GM12864 (cell line): Measurements from ENCODE around the gene FAM124A.

Source experiments
- DNase-seq: peaks from one replicate; pipeline ENCODE4 v3.0.0-alpha.2; 2011; ENCODE audit warnings: low read depth
- H3K4me3 ChIP-seq: 2 replicates; pipeline ENCODE4 v1.5.1; 2011; ENCODE audit warnings: mild to moderate bottlenecking, low read depth, low read length, control low read depth
- TF ChIP-seq, protein P1 (sequence below): IDR thresholded peaks from 2 replicates; pipeline ENCODE4 v1.5.1; 2011; ENCODE audit warnings: low read depth, mild to moderate bottlenecking, moderate library complexity, low read length, control low read depth, inconsistent platforms; ENCODE audit errors: missing control alignments

Gene FAM124A

DNA sequence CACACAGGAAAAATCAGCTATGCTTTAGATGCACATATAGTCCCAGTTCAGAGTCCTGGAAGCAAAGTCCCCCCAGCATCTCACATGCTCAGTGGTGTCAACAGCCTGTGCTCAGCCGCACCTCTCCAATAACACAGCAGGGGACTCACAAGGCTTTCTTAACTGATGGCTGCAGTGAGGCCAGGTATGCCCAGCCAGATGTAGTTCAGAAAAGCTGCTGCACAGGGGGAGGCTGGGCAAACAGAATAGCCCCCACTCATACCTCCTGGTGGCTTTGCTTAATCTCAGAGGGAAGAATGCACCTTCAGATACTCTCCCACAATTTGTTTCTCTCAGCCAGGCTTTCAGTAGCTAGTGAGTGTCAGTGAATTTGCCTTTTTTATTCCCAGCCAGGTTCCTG is 33.4 kb downstream of the FAM124A start:
- TF ChIP-seq, protein P1, sequence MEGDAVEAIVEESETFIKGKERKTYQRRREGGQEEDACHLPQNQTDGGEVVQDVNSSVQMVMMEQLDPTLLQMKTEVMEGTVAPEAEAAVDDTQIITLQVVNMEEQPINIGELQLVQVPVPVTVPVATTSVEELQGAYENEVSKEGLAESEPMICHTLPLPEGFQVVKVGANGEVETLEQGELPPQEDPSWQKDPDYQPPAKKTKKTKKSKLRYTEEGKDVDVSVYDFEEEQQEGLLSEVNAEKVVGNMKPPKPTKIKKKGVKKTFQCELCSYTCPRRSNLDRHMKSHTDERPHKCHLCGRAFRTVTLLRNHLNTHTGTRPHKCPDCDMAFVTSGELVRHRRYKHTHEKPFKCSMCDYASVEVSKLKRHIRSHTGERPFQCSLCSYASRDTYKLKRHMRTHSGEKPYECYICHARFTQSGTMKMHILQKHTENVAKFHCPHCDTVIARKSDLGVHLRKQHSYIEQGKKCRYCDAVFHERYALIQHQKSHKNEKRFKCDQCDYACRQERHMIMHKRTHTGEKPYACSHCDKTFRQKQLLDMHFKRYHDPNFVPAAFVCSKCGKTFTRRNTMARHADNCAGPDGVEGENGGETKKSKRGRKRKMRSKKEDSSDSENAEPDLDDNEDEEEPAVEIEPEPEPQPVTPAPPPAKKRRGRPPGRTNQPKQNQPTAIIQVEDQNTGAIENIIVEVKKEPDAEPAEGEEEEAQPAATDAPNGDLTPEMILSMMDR, result no peak

DNA sequence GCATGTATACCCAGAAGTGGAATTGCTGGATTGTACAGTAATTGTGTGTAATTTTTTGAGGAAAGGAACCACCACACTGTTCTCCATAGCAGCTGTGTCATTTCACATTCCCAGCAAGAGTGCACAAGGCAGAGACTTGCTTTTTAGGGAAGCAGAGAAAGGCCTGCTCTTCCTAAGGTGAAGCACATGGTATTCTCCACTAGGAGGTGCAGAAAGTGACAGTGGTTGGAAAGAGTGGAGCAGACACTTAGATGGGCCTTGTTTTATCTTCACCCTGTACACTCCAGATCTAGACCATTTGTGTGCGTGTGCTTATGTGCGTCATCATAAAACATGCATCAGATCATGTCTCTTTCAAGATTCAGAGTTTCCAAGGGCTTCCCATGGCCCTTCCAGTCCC is 35.0 kb downstream of the FAM124A start:
- TF ChIP-seq, protein P1, result peak; percentile 18
- DNase-seq, result no peak
- no peak overlapping the region for H3K4me3 ChIP-seq

More for the DNA sequence above, 33.4 kb downstream of the FAM124A start:
- DNase-seq, result no peak
- no peak overlapping the region for H3K4me3 ChIP-seq

DNA sequence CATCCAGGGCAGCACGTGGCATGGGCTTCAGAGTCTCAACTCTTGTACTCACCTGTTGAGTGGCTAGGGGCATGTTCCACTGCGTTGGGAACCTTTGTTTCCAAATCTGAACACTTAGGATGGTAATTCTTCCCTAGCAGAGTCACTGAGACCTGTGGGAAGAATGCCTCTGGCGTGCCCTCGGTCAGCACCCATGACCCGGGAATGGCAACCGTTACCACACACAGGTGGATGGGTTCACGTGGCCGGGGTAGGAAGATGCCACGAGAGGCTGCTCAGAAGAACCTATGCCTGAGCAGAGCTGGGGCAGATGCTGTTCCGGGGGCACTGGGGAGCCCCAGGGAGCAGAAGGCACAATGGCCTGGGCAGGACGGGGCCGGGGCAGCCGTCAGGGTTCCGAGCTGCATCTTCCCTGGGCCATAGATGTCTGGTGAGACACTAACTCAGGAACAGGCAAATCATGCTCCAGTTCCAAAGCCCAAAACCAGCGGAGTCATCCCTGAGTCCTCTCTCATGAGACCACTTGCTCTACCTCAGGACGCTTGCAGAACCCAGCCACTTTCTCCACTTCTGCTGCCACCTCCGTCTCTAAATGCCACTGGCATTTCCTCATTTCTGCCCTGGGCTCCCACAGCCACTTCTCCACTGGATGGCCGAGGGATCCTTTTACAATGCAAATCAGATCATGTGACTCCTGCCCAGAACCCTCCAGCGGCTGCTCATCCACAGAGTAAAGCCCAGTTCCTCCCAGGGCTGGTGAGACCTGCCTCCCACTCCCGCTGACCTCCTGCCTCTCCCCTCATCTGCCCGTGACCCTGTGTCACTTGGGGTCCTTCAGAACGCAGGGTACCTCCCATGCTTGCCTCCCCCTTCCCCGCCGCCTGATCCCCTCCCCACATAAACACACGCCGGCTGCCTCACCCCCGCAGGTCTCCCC is 36.7 kb downstream of the FAM124A start:
- no peak overlapping the region for H3K4me3 ChIP-seq
- TF ChIP-seq, protein P1, result no peak
- no peak for DNase-seq

DNA sequence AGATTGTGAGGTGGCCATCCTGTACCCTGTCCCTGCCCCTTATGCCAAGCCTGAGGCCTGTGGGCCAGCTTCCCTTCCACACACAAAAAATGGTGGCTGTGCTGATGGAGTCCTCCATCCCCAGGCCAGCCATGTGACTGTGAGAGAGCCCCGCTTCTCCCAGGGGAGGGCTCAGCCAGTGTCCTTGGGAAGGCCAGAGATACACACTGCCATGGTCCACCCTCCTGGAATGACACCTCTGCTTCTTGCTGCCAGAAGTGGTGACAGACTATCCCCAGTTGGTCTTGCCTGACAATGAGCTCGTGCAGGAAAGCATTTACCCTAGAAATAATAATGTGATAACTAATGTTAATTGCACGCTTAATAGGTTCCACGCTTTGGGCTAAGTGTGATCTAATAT is 38.0 kb downstream of the FAM124A start:
- no peak overlapping the region for H3K4me3 ChIP-seq
- DNase-seq, result no peak
- TF ChIP-seq, protein P1, result no peak

DNA sequence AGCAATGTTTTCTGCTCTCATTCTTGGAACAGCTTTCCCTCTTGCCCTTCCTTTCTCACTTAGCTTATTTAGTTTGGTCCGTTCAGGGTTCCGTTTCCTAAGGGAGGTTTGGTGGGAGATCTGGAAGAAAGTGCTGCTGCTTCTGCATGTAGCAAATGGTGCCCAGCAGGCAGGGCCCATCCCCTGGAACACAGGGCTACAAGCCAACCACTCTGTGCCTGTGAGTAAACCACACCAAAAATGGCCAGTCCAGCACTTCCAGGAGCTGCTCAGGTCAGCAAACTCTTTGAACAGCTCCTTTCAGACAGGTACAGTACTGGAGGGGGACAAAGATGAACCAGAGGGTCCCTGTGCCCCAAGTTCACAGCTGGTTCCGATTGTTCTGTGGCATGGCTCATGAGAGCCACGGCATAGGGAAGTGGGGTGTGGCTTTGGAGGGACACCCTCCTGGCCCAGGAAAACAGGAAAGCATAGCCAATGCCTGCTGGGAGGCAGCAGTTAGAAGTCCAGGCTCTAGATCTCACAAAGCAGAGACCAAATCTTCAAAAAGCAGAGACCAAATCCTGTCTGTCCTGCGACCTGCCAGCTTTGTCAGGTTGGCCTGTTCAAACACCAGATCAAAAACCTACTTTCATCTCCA is 39.5 kb downstream of the FAM124A start:
- no peak overlapping the region for H3K4me3 ChIP-seq
- DNase-seq, result no peak
- TF ChIP-seq, protein P1, result no peak

DNA sequence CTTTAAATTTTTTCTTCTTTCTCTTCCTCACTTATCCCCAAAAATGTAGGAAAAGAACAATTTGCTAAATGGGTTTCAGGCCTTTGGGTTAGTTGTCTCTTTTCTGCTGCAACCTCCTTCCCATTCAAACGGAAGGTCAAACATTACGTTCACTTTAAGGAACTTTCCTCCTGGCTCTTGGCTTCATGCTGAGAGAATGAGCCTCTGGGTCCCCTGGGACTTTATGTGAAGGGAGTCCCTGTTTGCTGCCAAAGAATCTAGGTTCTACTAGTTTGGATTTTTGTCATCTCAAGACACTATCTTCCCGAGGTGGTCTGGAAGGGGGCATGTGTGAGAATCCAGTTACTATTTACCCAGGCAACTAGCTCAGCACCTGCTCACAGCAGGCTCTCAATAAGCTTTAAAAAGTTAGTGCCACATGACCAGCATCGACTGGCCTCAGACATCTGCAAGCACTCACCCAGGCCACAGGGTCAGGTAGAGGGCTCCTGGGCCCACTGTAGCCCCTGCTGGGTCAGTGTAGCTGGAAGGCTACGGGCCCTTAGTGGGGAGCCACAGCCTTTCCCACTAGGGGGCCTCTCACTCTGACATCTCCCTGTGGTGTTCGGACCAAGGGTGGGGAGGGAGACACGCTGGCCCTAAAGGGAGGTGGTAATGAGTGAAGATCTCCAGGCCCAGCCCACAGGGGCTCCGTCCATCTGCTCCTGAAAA is 40.5 kb downstream of the FAM124A start:
- TF ChIP-seq, protein P1, result peak; percentile 32
- DNase-seq, result no peak
- H3K4me3 ChIP-seq, result no peak overlapping the region
